Measurements from ENCODE around the gene CHST10.
A peak's percentile ranks its signal among the peaks of the same experiment; 100 is the strongest.

CHST10 gene

DNA sequence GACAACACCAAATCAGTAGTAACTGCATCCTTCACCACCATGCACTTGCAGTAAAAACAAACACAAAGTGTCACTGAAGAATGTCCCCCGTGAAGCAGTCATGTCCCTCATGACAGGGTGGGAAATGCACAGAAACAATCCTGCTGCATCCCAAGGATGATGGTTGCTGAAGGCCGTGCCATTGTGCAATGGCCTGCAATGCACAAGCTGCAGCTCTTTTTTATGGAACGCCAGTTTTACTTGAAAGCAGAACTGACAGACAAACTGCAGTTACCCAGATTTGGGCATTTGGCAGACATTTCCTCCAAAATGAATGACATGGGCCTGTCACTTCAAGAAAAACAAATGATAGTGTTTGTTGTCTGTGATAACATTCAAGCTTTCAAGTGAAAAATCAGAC lies 2.4 kb upstream of the CHST10 start:
- Histone ChIP-seq H3K4me2 (peak overlapping the region in 1 of 11 experiments; percentile 24; a peak in 2 of 22 replicates), H3K4me3 (no peak overlapping the region), H4K20me1 (peaks cover 0 to 13% (median 0%) of the 10 kb centered on the region in 11 experiments; a peak in 2 of 22 replicates), H3K36me3 (peaks cover 0 to 2% (median 0%) of the 10 kb centered on the region in 11 experiments; a peak in 4 of 22 replicates), H3K9me3 (replicated peaks in 1 of 11) (no peaks in the 10 kb centered on the region), H3K27ac (no peak overlapping the region), H3K27me3 (no peaks in the 10 kb centered on the region), H3K4me1 (peaks cover 15 to 41% (median 19%) of the 10 kb centered on the region in 10 experiments), H3K9ac (no peak overlapping the region)
- no peak for TF ChIP-seq Cebpa-rat (IDR thresholded peaks at IDR 0.05)

DNA sequence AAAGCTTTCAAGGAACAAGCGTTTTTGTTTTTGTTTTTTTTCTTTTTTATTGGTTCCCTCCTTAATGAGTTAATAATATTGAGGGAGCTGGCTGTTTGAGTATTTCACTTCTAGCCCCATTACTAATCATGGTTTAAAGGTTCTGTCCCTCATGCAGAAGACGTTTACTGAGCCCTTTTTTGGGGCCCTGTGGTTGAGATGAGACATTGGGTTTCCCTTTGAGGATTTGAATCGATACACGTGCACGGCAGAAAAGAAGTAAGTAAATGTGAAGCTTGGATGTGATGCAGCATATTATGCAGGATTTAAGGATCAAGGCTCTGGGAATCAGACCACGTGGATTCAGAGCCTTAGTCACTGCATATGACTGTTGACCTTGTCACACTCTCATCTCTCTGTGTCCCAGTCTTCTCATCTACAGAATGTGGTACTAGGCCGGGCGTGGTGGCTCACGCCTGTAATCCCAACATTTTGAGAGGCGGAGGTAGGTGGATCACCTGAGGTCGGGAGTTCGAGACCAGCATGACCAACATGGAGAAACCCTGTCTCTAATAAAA lies 1.0 kb upstream of the CHST10 start:
- peaks cover 5 to 16% (median 14%) of the 10 kb centered on the region in 11 experiments; a peak in 19 of 22 replicates for H3K36me3 ChIP-seq
- peak overlapping the region in 1 of 11 experiments; percentile 90; a peak in 1 of 22 replicates for H3K4me2 ChIP-seq
- no peaks in the 10 kb centered on the region for H3K9me3 ChIP-seq (replicated peaks in 1 of 11)
- peaks cover 0 to 14% (median 0%) of the 10 kb centered on the region in 11 experiments; a peak in 2 of 22 replicates for H4K20me1 ChIP-seq
- TF ChIP-seq Cebpa-rat (IDR thresholded peaks at IDR 0.05): no peak
- H3K27me3 ChIP-seq: no peaks in the 10 kb centered on the region
- H3K4me3 ChIP-seq: no peak overlapping the region
- no peak overlapping the region for H3K9ac ChIP-seq
- H3K27ac ChIP-seq: no peak overlapping the region
- H3K4me1 ChIP-seq: peaks cover 15 to 34% (median 22%) of the 10 kb centered on the region in 10 experiments

DNA sequence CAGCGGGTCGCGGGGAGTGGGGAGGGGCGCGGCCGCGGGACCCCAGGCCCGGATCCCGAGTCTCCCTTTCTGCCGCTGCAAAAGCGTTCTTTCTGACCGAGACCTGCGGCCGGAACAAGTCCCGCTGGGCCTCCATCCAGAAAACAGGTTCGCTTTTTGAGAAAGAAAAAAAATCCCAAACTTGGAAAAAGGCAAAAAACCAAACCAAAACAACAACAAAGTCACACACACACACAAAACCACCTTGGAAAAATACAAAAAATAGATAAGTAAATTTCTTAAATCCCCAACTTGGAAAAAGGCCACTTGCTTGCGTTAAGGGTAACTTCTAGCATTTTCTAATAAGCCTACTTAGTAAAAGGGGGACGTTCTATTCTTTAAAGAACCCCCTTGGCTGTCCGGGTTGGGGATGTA lies 250 bp upstream of the CHST10 start:
- Histone ChIP-seq H4K20me1 (peaks cover 0 to 15% (median 0%) of the 10 kb centered on the region in 11 experiments; a peak in 2 of 22 replicates), H3K9ac (peak overlapping the region; percentile 84 to 95 (median 90)), H3K9me3 (replicated peaks in 1 of 11) (no peaks in the 10 kb centered on the region), H3K27me3 (no peaks in the 10 kb centered on the region), H3K4me2 (peak overlapping the region; percentile 84 to 99 (median 93)), H3K4me3 (peak overlapping the region; percentile 75 to 93 (median 82)), H3K4me1 (peaks cover 15 to 30% (median 22%) of the 10 kb centered on the region in 10 experiments), H3K36me3 (peaks cover 5 to 24% (median 22%) of the 10 kb centered on the region in 11 experiments; a peak in 19 of 22 replicates), H3K27ac (peak overlapping the region; percentile 83 to 91 (median 88))
- no peak for TF ChIP-seq Cebpa-rat (IDR thresholded peaks at IDR 0.05)

DNA sequence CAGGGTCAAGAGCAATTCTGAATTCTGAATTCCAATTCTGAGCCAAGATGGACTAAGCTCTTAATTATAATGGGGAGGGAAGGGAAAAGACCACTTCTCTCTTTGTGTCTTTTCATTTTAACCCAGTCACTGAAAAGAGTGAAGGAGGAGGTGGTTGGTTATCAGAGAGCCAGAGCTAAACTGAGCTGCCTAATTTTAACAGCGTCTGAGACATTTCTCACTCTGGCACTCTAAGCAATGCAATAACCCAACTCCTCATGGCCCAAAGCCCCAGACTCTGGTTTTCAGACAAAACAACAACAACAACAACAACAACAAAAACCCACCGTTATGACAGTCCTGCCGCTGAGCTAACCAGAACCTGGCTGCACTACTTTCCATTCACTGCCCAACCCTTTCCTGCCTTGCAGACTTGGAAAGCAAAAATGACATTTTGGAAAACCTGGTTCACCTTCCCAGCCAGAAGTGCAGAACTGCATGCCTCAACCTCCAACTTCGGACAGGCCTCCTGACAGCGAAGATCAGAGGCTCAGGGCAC lies 1.0 kb downstream of the CHST10 start:
- peak overlapping the region; percentile 84 to 95 (median 90); a peak in 21 of 22 replicates for H3K9ac ChIP-seq
- peak overlapping the region in 9 of 11 experiments; percentile 84 to 91 (median 88); a peak in 18 of 22 replicates for H3K27ac ChIP-seq
- H3K4me1 ChIP-seq: peaks cover 15 to 26% (median 18%) of the 10 kb centered on the region in 10 experiments
- peak overlapping the region; percentile 84 to 99 (median 93) for H3K4me2 ChIP-seq
- TF ChIP-seq Cebpa-rat (IDR thresholded peaks at IDR 0.05): no peak
- H3K4me3 ChIP-seq: peak overlapping the region; percentile 75 to 93 (median 82)
- H3K36me3 ChIP-seq: peaks cover 17 to 36% (median 34%) of the 10 kb centered on the region in 11 experiments
- H3K27me3 ChIP-seq: no peaks in the 10 kb centered on the region
- peaks cover 0 to 18% (median 0%) of the 10 kb centered on the region in 11 experiments; a peak in 5 of 22 replicates for H4K20me1 ChIP-seq
- no peaks in the 10 kb centered on the region for H3K9me3 ChIP-seq (replicated peaks in 1 of 11)

GRCh38 chr2:100413571-100413970 lies 3.9 kb downstream of the CHST10 start:
- no peaks in the 10 kb centered on the region for H3K27me3 ChIP-seq
- H3K4me3 ChIP-seq: no peak overlapping the region
- peaks cover 18 to 63% (median 40%) of the 10 kb centered on the region in 11 experiments for H3K36me3 ChIP-seq
- no peaks in the 10 kb centered on the region for H3K9me3 ChIP-seq (replicated peaks in 1 of 11)
- H3K9ac ChIP-seq: no peak overlapping the region
- H4K20me1 ChIP-seq: peaks cover 0 to 33% (median 7%) of the 10 kb centered on the region in 11 experiments; a peak in 11 of 22 replicates
- H3K27ac ChIP-seq: no peak overlapping the region
- no peak for TF ChIP-seq Cebpa-rat (IDR thresholded peaks at IDR 0.05)
- no peak overlapping the region for H3K4me2 ChIP-seq
- H3K4me1 ChIP-seq: peaks cover 12 to 24% (median 18%) of the 10 kb centered on the region in 10 experiments

DNA sequence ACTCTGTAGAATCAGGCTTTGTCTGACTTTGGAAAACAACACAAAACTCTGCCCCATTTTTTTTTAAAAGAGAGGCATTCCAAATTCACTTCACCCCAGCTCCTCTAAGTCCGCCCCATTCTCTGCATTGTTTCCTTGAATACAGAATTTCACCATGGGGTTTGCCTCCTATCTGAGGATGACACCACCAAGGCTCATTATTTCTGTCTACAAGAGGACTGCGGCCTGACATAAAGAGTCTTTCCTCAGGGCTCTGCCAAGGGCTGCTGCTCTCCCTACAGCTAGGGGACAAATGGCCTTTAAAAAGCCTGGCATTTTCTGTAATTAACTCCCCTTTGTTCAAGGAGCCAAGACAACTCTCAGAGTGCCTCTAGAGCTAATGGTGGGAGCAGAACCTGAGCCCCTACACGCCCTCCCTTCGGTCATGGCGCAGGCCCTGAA lies 4.6 kb downstream of the CHST10 start:
- H3K4me1 ChIP-seq: peaks cover 12 to 23% (median 17%) of the 10 kb centered on the region in 10 experiments
- no peaks in the 10 kb centered on the region for H3K9me3 ChIP-seq (replicated peaks in 1 of 11)
- H3K9ac ChIP-seq: no peak overlapping the region
- H3K4me2 ChIP-seq: no peak overlapping the region
- H3K4me3 ChIP-seq: no peak overlapping the region
- H4K20me1 ChIP-seq: peaks cover 0 to 40% (median 10%) of the 10 kb centered on the region in 11 experiments; a peak in 11 of 22 replicates
- no peaks in the 10 kb centered on the region for H3K27me3 ChIP-seq
- no peak for TF ChIP-seq Cebpa-rat (IDR thresholded peaks at IDR 0.05)
- peaks cover 18 to 69% (median 44%) of the 10 kb centered on the region in 11 experiments for H3K36me3 ChIP-seq
- H3K27ac ChIP-seq: no peak overlapping the region

GRCh38 chr2:100412466-100412865 lies 5.0 kb downstream of the CHST10 start:
- H3K4me3 ChIP-seq: no peak overlapping the region
- no peak overlapping the region for H3K9ac ChIP-seq

DNA sequence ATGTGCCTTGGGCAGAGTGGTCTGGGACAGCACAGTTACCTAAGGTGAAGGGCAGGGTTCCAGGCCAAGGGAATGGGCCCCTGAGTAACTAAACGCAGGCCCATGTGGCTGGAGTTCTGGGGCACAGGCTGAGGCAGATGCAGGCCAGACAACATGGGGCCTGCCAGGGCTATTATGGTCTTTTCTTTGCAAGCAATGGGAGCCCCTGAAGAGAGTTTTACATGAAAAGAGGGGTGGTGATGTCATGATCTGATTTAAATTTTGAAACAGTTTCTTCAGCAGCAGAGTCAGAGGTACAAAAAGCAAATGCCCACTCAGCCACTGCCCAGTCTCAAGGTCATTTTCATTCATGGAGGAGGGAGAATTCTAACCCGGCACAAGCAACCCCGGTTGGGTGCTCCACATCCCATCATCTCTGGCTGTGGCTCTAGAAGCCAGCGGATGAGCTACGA lies 5.6 kb downstream of the CHST10 start:
- Histone ChIP-seq H3K9ac (no peak overlapping the region), H3K36me3 (peaks cover 28 to 80% (median 53%) of the 10 kb centered on the region in 11 experiments), H3K4me2 (no peak overlapping the region), H3K4me3 (no peak overlapping the region), H3K9me3 (replicated peaks in 1 of 11) (no peaks in the 10 kb centered on the region), H3K27me3 (no peaks in the 10 kb centered on the region), H3K4me1 (peaks cover 12 to 23% (median 17%) of the 10 kb centered on the region in 10 experiments), H4K20me1 (peaks cover 0 to 50% (median 10%) of the 10 kb centered on the region in 11 experiments; a peak in 11 of 22 replicates), H3K27ac (no peak overlapping the region)
- TF ChIP-seq Cebpa-rat (IDR thresholded peaks at IDR 0.05): no peak

More at GRCh38 chr2:100412466-100412865, 5.0 kb downstream of the CHST10 start:
- peaks cover 22 to 74% (median 47%) of the 10 kb centered on the region in 11 experiments for H3K36me3 ChIP-seq
- no peaks in the 10 kb centered on the region for H3K9me3 ChIP-seq (replicated peaks in 1 of 11)
- peaks cover 12 to 23% (median 17%) of the 10 kb centered on the region in 10 experiments for H3K4me1 ChIP-seq
- peaks cover 0 to 44% (median 10%) of the 10 kb centered on the region in 11 experiments; a peak in 11 of 22 replicates for H4K20me1 ChIP-seq
- no peak for TF ChIP-seq Cebpa-rat (IDR thresholded peaks at IDR 0.05)
- H3K4me2 ChIP-seq: no peak overlapping the region
- no peak overlapping the region for H3K27ac ChIP-seq
- no peaks in the 10 kb centered on the region for H3K27me3 ChIP-seq

Measured in BLaER1 treated with 17β-estradiol and CSF1 and Interleukin-3, amounts not matched to agents 10 nM and 100 nM (cell line).